HEK293 (cell line): ENCODE data around the gene GPR62.

Experiments
- EGR2 ChIP-seq: fragments of 450-650 bp; formaldehyde crosslinking; IDR thresholded peaks from 2 replicates; pipeline ENCODE4 v1.5.1; 2016; ENCODE audit warnings: low read depth, missing biosample characterization, missing genetic modification characterization
- GLIS1 ChIP-seq: fragments of 450-650 bp; formaldehyde crosslinking; IDR thresholded peaks from 2 replicates; pipeline ENCODE4 v1.5.1; 2016; ENCODE audit warnings: missing biosample characterization, missing genetic modification characterization
- KLF10 ChIP-seq: fragments of 450-650 bp; IDR thresholded peaks from 2 replicates; pipeline ENCODE4 v1.5.1; 2018; ENCODE audit warnings: missing biosample characterization, mild to moderate bottlenecking, missing genetic modification characterization
- KLF16 ChIP-seq: fragments of 450-650 bp; formaldehyde crosslinking; IDR thresholded peaks from 2 replicates; pipeline ENCODE4 v1.5.1; 2017; ENCODE audit warnings: missing biosample characterization, missing genetic modification characterization
- MEIS1 ChIP-seq: sonication (generic); formaldehyde crosslinking; IDR thresholded peaks from 2 replicates; pipeline ENCODE4 v1.8.1; 2022; ENCODE audit warnings: missing genetic modification reagents, mild to moderate bottlenecking, borderline replicate concordance
- REPIN1 ChIP-seq: fragments of 450-650 bp; formaldehyde crosslinking; IDR thresholded peaks from 2 replicates; pipeline ENCODE4 v1.5.1; 2017; ENCODE audit warnings: missing biosample characterization, missing genetic modification characterization, low read depth
- SCRT1 ChIP-seq: fragments of 450-650 bp; formaldehyde crosslinking; IDR thresholded peaks from 2 replicates; pipeline ENCODE4 v1.5.1; 2016; ENCODE audit warnings: missing biosample characterization, missing genetic modification characterization, borderline replicate concordance
- SCRT2 ChIP-seq: fragments of 450-650 bp; formaldehyde crosslinking; IDR thresholded peaks from 2 replicates; pipeline ENCODE4 v1.5.1; 2016; ENCODE audit warnings: missing biosample characterization, missing genetic modification characterization
- WT1 ChIP-seq: fragments of 450-650 bp; formaldehyde crosslinking; IDR thresholded peaks from 2 replicates; pipeline ENCODE4 v1.5.1; 2016; ENCODE audit warnings: missing biosample characterization, missing genetic modification characterization
- ZBTB26 ChIP-seq: fragments of 450-650 bp; formaldehyde crosslinking; optimal IDR thresholded peaks from 2 replicates; pipeline ENCODE3; 2016; ENCODE audit warnings: missing biosample characterization, mild to moderate bottlenecking, missing genetic modification characterization
- ZBTB8A ChIP-seq: fragments of 450-650 bp; formaldehyde crosslinking; IDR thresholded peaks from 2 replicates; pipeline ENCODE4 v1.5.1; 2016; ENCODE audit warnings: missing biosample characterization, missing genetic modification characterization
- ZEB2 ChIP-seq: fragments of 450-650 bp; formaldehyde crosslinking; IDR thresholded peaks from 2 replicates; pipeline ENCODE4 v1.5.1; 2016; ENCODE audit warnings: missing biosample characterization, missing genetic modification characterization
- ZFP3 ChIP-seq: fragments of 450-650 bp; formaldehyde crosslinking; IDR thresholded peaks from 2 replicates; pipeline ENCODE4 v1.5.1; 2016; ENCODE audit warnings: low read depth, missing biosample characterization, missing genetic modification characterization
- ZFP37 ChIP-seq: fragments of 450-650 bp; formaldehyde crosslinking; IDR thresholded peaks from 2 replicates; pipeline ENCODE4 v1.5.1; 2016; ENCODE audit warnings: missing biosample characterization, missing genetic modification characterization
- ZIC2 ChIP-seq: fragments of 450-650 bp; formaldehyde crosslinking; IDR thresholded peaks from 2 replicates; pipeline ENCODE4 v1.5.1; 2016; ENCODE audit warnings: missing biosample characterization, missing genetic modification characterization
- ZNF138 ChIP-seq: fragments of 450-650 bp; formaldehyde crosslinking; IDR thresholded peaks from 2 replicates; pipeline ENCODE4 v1.5.1; 2016; ENCODE audit warnings: missing biosample characterization, missing genetic modification characterization, borderline replicate concordance
- ZNF174 ChIP-seq: fragments of 450-650 bp; formaldehyde crosslinking; IDR thresholded peaks from 2 replicates; pipeline ENCODE4 v1.5.0; 2017; ENCODE audit warnings: missing biosample characterization, mild to moderate bottlenecking, missing genetic modification characterization
- ZNF2 ChIP-seq: fragments of 450-650 bp; formaldehyde crosslinking; IDR thresholded peaks from 2 replicates; pipeline ENCODE4 v1.5.1; 2016; ENCODE audit warnings: missing biosample characterization, missing genetic modification characterization
- ZNF311 ChIP-seq: fragments of 450-650 bp; formaldehyde crosslinking; IDR thresholded peaks from 2 replicates; pipeline ENCODE4 v1.5.1; 2017; ENCODE audit warnings: missing biosample characterization, missing genetic modification characterization, borderline replicate concordance
- ZNF324 ChIP-seq: fragments of 450-650 bp; formaldehyde crosslinking; IDR thresholded peaks from 2 replicates; pipeline ENCODE4 v1.5.1; 2016; ENCODE audit warnings: missing biosample characterization, missing genetic modification characterization
- ZNF362 ChIP-seq: fragments of 450-650 bp; formaldehyde crosslinking; IDR thresholded peaks from 2 replicates; pipeline ENCODE4 v1.5.1; 2016; ENCODE audit warnings: missing biosample characterization, missing genetic modification characterization
- ZNF404 ChIP-seq: fragments of 450-650 bp; formaldehyde crosslinking; IDR thresholded peaks from 2 replicates; pipeline ENCODE4 v1.5.1; 2017; ENCODE audit warnings: missing biosample characterization, missing genetic modification characterization
- ZNF423 ChIP-seq: fragments of 450-650 bp; formaldehyde crosslinking; IDR thresholded peaks from 2 replicates; pipeline ENCODE4 v1.5.1; 2016; ENCODE audit warnings: missing biosample characterization, missing genetic modification characterization
- ZNF426 ChIP-seq: fragments of 450-650 bp; formaldehyde crosslinking; IDR thresholded peaks from 2 replicates; pipeline ENCODE4 v1.5.1; 2017; ENCODE audit warnings: missing biosample characterization, missing genetic modification characterization, mild to moderate bottlenecking, inconsistent platforms, moderate library complexity
- ZNF48 ChIP-seq: fragments of 450-650 bp; formaldehyde crosslinking; IDR thresholded peaks from 2 replicates; pipeline ENCODE4 v1.5.1; 2016; ENCODE audit warnings: missing biosample characterization, missing genetic modification characterization
- ZNF558 ChIP-seq: fragments of 450-650 bp; formaldehyde crosslinking; IDR thresholded peaks from 2 replicates; pipeline ENCODE4 v1.5.1; 2016; ENCODE audit warnings: missing biosample characterization, missing genetic modification characterization
- ZNF585B ChIP-seq: fragments of 450-650 bp; formaldehyde crosslinking; IDR thresholded peaks from 2 replicates; pipeline ENCODE4 v1.5.1; 2016; ENCODE audit warnings: missing biosample characterization, missing genetic modification characterization
- ZNF596 ChIP-seq: fragments of 450-650 bp; IDR thresholded peaks from 2 replicates; pipeline ENCODE4 v1.5.0; 2018; ENCODE audit warnings: missing biosample characterization, mild to moderate bottlenecking, missing genetic modification characterization, moderate library complexity
- ZNF654 ChIP-seq: fragments of 450-650 bp; formaldehyde crosslinking; IDR thresholded peaks from 2 replicates; pipeline ENCODE4 v1.5.1; 2016; ENCODE audit warnings: low read depth, missing biosample characterization, missing genetic modification characterization
- ZNF692 ChIP-seq: fragments of 450-650 bp; formaldehyde crosslinking; IDR thresholded peaks from 2 replicates; pipeline ENCODE4 v1.5.1; 2016; ENCODE audit warnings: missing biosample characterization, missing genetic modification characterization
- ZSCAN18 ChIP-seq: fragments of 450-650 bp; formaldehyde crosslinking; IDR thresholded peaks from 2 replicates; pipeline ENCODE4 v1.5.1; 2016; ENCODE audit warnings: missing biosample characterization, missing genetic modification characterization
- ZSCAN30 ChIP-seq: fragments of 450-650 bp; IDR thresholded peaks from 2 replicates; pipeline ENCODE4 v1.5.1; 2018; ENCODE audit warnings: missing biosample characterization, mild to moderate bottlenecking, missing genetic modification characterization, moderate library complexity
- TF ChIP-seq, protein P1 (sequence below): IDR thresholded peaks from 2 replicates; pipeline ENCODE4 v1.6.1; 2011; ENCODE audit warnings: mild to moderate bottlenecking, low read depth, low read length, borderline replicate concordance

GPR62 gene

GRCh38 chr3:52001443-52001974 is 46.3 kb downstream of the GPR62 start (continued):
- TF ChIP-seq ZFP37 (tag by site-specific recombination) (no peak), ZNF362 (tag by site-specific recombination) (no peak), WT1 (tag by site-specific recombination) (no peak), REPIN1 (tag by site-specific recombination) (no peak), ZNF404 (tag by site-specific recombination) (no peak), ZBTB26 (tag by site-specific recombination) (peak; percentile 46), ZBTB8A (tag by site-specific recombination) (peak; percentile 87), GLIS1 (tag by site-specific recombination) (peak; percentile 57), ZNF174 (tag by site-specific recombination) (no peak), ZNF585B (tag by site-specific recombination) (no peak), KLF10 (no peak), ZSCAN18 (tag by site-specific recombination) (no peak), ZEB2 (tag by site-specific recombination) (peak; percentile 83), EGR2 (tag by site-specific recombination) (peak; percentile 32; the same call in 1 of the 2 replicates), SCRT2 (tag by site-specific recombination) (peak; percentile 73), ZNF48 (tag by site-specific recombination) (no peak), MEIS1 (CRISPR knock-in tag) (no peak), ZNF138 (tag by site-specific recombination) (no peak), ZNF654 (tag by site-specific recombination) (peak; percentile 75), ZNF311 (tag by site-specific recombination) (no peak), ZSCAN30 (tag by site-specific recombination) (0 out of 2 replicates have a peak, but pooled peaks have one; percentile 33), ZNF692 (tag by site-specific recombination) (0 out of 2 replicates have a peak, but pooled peaks have one; percentile 28), ZFP3 (tag by site-specific recombination) (no peak), ZNF596 (tag by site-specific recombination) (no peak), ZNF426 (no peak), ZNF2 (tag by site-specific recombination) (no peak), ZNF558 (tag by site-specific recombination) (no peak), SCRT1 (peak; percentile 78), ZNF324 (no peak), KLF16 (tag by site-specific recombination) (no peak), ZIC2 (tag by site-specific recombination) (peak; percentile 70), ZNF423 (no peak)
- TF ChIP-seq, protein P1, sequence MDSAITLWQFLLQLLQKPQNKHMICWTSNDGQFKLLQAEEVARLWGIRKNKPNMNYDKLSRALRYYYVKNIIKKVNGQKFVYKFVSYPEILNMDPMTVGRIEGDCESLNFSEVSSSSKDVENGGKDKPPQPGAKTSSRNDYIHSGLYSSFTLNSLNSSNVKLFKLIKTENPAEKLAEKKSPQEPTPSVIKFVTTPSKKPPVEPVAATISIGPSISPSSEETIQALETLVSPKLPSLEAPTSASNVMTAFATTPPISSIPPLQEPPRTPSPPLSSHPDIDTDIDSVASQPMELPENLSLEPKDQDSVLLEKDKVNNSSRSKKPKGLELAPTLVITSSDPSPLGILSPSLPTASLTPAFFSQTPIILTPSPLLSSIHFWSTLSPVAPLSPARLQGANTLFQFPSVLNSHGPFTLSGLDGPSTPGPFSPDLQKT: no peak
- TF ChIP-seq, all 188 proteins: peak for 19
